ENCODE data around the gene MT1G.
A peak's percentile ranks its signal among the peaks of the same experiment; 100 is the strongest.
"Not testable (repeated sequence)": the region's sequence is repeated elsewhere in the genome, so short reads cannot be mapped to it uniquely, and the experiment has no call there.

Gene MT1G

DNA sequence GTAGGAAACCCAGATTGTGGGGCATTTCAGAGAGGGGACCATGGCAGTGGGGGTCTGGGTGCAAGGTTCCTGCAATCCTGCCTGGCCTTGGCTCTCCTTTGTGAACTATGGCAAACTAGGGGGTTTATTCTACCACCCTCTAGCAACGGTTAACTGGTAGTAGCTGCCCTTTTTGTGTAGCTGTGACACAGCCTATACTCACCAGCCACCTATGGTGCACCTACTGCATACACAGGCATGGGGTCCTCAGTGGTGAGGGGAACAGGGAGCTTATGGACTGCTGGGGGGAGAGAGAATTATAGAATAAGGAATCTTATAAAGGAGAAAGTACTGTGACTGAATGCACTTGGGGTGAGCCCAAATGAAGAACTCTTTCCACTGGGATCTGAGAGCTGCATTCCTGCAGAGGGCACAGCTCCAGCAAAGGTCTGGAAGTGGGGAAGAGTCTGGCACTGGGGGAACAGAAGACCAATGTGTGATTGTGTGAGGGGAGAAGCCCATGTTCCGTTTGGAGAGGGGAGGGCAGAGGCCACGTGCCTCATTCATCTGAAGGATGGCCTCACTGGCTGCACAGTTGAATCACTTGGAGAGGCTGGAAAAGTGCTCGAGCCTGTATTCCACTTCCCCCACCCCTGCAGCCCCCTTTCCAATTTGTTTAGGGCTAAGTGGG, 16.5 kb upstream of the MT1G start:
- DNase-seq: no peak

DNA sequence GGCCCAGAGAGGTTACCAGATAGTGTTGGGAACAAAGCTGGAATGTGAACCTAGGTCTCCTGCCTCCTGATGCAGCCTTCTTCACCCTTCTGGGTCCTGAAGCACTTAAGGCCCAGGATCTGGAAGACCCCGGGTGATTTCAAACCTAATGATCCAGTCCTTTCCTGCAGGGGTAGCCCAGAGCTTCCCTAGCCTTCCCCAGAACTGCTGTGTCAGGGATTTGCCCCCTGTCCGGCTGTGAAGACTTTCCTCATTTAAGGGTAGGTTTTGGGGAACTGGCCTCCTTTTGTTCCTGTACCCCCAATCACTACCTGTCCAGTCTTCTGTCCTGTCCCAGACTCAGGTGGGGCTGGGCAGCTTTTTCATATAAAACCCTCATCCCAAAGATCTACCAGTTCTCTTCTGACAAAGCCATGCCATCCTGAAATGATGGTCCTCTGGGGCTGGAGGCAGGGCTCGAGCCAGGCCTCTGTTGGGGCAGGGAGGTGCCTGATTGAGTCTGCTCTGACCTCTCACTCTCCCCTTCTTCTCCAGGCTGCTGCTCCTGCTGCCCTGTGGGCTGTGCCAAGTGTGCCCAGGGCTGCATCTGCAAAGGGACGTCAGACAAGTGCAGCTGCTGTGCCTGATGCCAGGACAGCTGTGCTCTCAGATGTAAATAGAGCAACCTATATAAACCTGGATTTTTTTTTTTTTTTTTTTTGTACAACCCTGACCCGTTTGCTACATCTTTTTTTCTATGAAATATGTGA, 15.7 kb upstream of the MT1G start:
- DNase-seq: no peak

- DNase-seq: no peak
Observed at GRCh38 chr16:56682703-56683397, 15.0 kb upstream of the MT1G start.

GRCh38 chr16:56681939-56682702, 14.3 kb upstream of the MT1G start, which contains the start of gene MT1X:
TSS of gene MT1X (plus strand) at chr16:56682470. CDS start at chr16:56682541, 71 bp downstream.
- DNase-seq: peak; percentile 7

GRCh38 chr16:56679818-56680217, 12.0 kb upstream of the MT1G start:
- DNase-seq: no peak

GRCh38 chr16:56679078-56679730, 11.3 kb upstream of the MT1G start:
- no peak for DNase-seq

DNA sequence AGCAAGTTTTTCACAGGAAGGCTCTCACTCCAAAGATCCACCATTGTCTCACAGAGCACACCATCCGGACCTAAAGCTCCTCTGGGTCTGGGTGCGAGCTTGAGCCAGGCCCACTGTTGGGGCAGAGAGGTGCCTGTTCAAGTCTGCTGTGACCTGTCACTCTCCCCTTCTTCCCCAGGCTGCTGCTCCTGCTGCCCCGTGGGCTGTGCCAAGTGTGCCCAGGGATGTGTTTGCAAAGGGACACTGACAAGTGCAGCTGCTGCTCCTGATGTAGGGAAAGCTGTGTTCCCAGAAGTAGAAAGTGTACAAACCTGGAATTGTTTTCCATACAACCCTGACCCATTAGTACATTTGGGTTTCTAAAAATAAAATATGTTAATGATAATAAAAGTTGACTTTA, 9.6 kb upstream of the MT1G start:
- DNase-seq: no peak

DNA sequence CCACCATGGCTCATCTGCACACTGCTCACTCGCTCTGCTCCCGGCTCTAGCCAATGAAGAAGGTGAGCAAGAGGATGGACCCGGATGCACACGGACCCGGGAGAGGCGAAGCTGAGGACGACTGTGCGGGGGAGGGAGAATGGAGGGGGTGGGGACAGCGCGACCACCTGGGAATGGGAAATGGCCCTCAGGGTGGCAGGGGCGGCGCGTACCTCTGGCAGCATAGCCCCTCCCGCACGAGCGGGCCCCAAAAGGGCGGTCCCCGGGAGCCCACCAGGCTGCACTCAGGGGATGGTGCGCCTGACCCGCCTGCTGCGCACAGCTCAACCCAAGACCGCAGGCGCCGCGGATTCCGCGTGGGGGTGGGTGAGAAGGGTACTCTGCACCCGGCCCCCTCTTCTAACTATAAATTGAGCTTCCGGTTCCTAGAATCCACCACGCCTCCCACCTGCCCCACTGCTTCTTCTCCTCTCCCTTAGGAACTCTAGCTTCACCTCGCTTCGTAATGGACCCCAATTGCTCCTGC, 7.9 kb upstream of the MT1G start:
- DNase-seq: no peak

- DNase-seq: not testable (repeated sequence)
Observed at GRCh38 chr16:56674570-56674969, 6.7 kb upstream of the MT1G start.

DNA sequence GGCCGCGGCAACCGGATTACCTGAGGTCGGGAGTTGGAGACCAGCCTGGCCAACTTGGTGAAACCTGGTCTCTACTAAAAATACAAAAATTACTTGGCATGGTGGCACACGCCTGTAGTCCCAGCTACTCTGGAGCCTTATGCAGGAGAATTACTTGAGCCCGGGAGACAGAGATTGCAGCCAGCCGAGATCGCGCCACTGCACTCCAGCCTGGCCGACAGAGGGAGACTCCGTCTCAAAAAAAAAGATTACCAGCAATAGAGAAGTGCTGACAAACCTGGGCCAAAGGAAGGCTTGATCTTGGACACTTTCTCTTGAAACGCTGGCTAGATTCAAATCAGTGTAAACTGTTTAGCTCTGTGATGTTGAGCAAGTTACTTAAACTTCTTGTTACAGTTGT, 6.1 kb upstream of the MT1G start:
- no peak for DNase-seq

GRCh38 chr16:56672761-56673536, 5.1 kb upstream of the MT1G start:
- DNase-seq: peak; percentile 7

DNA sequence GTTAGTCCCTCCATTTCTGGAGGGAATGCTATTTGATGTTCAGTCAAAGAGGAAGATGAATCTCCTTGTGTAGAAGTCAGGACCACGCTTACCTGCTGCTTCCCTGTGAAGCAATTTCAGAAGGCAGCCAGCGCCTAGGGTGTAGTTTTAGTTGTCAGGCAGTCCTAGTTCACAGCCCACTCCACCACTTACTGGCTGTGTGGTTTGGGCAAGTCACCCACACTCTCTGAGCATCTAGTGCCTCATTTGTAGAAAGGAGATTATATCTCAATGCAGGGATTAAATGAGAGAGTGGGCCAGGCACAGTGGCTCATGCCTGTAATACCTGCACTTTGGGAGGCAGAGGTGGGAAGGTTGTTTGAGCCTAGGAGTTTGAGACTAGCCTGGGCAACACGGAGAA, 4.3 kb upstream of the MT1G start:
- DNase-seq: not testable (repeated sequence)

GRCh38 chr16:56671691-56672090, 3.8 kb upstream of the MT1G start:
- not testable (repeated sequence) for DNase-seq

- DNase-seq: no peak
Observed at GRCh38 chr16:56670620-56670934, 2.7 kb upstream of the MT1G start.

DNA sequence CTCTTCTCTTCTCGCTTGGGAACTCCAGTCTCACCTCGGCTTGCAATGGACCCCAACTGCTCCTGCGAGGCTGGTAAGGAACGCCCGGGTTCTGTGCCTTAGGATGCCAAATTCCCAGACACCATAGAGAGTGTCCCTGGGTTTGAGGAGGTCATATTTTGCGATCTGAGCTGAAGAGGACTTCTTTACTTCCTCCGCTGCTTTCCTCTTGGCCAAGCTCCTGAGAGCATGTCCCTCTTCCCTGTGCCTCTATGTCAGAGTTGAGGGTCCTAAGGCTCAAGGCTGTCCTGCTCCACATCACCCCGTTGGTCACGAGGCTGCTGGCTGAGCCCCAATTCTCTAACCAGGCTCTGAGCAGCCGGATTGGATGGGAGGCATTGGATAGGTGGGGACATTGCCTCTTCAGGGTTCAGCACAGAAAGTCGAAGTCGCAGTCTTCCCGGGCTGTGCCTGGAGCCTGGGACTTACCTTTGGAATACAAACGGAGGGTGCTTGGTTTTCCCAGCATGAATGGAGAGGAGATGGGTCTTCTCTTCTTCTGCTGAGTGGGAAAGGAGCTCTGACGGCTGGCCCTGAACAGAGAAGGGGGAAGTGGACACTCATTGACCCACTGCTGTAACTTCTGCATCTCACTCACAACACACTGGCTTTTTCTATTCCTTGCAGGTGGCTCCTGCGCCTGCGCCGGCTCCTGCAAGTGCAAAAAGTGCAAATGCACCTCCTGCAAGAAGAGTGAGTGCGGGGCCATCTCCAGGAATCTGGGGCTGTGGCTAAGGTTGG, 2.2 kb upstream of the MT1G start:
- DNase-seq: no peak

DNA sequence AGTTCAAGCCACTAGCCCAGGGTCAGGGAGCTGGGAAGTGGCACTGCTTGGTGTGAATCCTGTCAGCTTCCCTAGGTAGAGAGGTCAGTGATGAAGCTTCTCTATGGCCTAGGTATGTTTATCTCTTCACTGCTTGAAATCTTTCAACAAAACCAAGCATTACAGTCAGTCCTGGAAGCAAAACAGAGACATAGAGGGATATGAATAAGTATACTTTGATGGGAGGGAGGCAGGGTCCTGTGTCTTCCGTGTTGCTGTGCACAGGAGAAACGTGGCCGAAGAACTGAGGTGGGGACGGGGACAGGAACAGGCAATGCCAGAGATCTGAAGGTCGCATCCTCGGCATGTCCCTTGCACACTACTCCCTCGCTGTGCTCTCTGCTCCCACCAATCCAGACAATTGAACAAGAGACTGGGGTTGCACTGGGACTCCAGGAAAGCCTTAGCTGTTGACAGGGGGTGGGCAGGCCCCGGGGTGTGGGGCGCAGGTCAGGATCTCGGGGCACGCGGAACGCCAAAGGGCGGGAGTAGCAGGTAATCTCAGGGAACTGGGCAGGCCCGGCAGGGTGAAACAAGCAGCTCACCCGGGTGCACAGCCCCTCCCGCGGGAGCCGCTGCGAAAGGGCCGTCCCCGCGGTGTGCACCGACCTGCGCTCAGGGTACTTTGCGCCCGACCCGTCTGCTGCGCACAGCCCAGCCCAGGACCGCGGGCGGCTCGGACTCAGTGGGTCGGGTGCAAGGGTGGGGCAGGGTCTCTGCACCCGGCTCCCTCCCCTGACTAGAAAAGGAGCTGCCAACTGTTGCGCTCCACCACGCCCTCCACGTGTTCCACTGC, 1.4 kb upstream of the MT1G start, which contains the start of gene MT1H:
TSS of gene MT1H (plus strand) at position 810 of the 835 bp plus-strand sequence. CDS start 71 bp downstream, outside the sequence.
- no peak for DNase-seq

DNA sequence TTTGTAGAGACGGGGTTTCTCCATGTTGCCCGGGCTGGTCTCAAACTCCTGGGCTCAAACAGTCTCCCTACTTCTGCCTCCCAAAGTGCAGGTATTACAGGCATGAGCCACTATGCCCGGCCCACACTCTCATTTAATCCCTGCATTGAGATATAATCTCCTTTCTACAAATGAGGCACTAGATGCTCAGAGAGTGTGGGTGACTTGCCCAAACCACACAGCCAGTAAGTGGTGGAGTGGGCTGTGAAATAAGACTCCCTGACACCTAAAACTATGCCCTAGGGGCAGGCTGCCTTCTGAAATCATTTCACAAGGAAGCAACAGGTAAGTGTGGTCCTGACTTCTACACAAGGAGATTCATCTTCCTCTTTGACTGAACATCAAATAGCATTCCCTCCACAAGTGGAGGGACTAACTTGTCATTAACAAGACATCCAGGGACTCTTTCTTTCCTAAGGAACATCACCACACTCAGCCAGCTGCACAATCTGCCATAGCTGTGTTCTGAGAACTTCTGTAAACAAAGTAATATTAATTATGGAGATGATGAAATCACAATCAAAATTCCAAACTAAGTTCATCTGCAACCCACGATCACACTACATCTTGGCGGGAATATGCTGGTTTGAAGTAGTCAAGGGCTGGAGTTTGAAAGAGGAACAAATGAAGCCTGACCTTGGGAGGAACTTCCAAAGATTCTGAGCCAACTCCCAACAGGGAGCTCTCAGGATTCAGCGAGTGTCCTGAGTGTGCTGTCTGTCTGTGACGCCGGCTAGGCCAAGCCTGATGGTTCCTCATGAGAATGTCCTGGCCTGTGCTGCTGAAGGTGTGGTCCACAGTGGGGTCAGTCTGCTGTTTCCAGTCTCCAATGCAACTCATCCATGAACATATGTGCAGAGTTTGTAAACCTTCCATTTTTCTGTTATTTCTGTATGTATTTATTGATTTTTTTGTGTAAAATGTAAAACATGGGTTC, 2.3 kb downstream of the MT1G start:
- DNase-seq: not testable (repeated sequence)

DNA sequence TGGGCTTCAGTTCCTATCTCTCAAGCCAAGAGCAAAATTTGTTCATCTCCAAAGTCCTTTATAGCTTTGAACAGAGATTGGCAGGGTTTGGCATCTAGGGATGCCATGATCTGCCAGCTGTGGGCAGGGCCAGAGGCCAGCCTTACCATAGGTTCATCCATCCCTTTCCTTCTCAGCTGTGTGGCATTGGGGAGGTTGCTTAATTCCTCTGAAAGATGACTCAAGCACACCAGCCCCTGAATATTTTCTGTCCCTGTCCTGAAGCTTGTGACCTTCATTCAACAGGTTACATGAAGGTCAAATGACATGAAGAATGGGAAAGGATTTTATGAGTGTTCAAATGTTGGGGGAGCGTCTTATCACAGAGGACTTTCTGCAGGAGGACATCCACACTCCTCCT, 3.4 kb downstream of the MT1G start:
- DNase-seq: no peak
